Stimulated activated CD4-positive, alpha-beta T cell treated with anti-CD3 and anti-CD28 coated beads, TNF-alpha, amount 100 ng/mL, for 48 hours (primary cell): ENCODE measurements around the gene PRR3.

ENCODE experiments used
- DNase-seq, 3 donors: peaks; one replicate each; pipeline ENCODE4 v3.0.0-alpha.2; 2020; ENCODE audit warnings: low read depth in 3 of 3

PRR3 gene

DNA sequence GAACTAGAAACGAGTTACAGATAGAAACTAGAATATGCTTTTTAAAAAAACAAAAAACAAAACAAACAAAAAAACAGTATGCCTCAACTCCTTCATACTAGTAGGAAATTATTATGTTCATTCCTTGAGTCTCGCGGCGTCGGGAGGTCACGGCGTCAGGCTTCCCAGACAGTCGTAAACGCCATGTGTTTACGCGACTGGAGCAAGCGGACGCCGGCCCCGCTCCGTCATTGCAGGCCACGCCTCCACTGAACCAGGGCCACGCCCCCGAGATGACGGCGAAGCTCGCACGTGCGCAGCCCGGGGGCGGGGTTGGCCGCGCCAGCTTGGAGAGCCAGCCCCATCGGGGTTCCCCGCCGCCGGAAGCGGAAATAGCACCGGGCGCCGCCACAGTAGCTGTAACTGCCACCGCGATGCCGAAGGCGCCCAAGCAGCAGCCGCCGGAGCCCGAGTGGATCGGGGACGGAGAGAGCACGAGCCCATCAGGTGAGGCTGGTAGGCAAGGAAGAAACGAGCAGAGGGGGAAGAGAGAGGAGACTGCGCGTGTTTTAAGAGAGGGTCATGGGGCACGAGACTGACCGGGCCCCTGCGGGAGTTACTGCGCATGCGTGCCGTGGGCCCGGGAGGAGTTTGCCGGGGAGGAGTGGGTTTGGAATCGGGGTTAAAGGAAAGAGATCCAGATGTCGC lies 14.1 kb downstream of the PRR3 start, which contains the start of gene ABCF1:
ABCF1 (plus strand) TSS at position 368 of the 687 bp plus-strand sequence; CDS start at position 414, 46 bp downstream.
- peak; percentile 98 to 100 (median 99) for DNase-seq

DNA sequence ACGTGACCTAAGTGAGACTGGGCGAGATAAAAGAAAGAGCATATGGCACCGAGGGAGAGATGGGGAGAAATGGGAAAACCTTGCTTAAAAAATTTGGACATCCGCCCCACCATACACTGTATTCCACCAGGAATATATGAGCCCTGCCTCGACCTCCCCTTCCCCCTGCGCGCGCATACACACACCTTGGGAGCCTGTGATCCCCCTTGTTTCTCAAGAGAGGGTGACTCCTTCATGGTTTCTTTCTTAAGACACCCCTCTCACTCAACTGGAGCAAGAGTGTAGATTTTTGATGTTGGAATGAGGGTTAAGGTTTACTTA lies 14.6 kb downstream of the PRR3 start:
- no peak for DNase-seq

DNA sequence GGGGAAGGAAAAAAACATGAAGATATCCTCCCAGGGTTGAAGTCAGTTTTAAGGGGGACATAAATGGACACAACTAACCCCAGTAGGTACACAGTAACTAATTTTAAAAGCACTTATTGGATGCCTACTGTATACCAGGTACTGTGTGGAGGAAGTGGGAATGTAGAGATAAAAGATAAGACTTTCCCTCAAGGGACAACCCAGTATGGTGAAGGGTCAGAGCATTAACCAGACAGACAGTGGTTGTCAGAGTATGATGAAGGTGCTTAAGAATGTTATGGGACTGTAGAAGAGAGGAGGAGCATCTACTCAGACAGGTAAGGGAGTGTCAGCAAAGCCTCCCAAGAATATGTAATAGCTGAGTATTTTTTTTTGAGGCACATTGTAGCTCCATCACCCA lies 15.1 kb downstream of the PRR3 start:
- DNase-seq = no peak

DNA sequence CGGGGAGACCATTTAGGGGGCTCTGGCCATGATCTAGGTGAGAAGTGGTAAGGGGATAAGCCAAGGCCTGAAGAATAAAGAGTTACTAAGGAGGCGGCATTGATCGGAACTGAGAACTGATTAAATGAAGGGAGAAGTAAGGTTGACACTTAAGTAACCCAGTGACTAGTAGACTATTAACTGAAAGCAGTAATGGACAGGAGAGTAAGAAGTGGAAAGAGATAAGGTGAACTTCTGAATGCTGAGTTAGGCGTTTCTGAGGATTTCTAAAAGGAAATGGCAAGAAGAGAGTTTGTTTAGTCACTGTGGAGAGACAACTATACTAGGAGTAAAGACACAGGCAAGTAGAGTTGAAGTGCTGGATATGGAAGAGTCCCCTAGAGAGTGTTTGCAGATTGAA lies 16.0 kb downstream of the PRR3 start:
- DNase-seq = no peak

DNA sequence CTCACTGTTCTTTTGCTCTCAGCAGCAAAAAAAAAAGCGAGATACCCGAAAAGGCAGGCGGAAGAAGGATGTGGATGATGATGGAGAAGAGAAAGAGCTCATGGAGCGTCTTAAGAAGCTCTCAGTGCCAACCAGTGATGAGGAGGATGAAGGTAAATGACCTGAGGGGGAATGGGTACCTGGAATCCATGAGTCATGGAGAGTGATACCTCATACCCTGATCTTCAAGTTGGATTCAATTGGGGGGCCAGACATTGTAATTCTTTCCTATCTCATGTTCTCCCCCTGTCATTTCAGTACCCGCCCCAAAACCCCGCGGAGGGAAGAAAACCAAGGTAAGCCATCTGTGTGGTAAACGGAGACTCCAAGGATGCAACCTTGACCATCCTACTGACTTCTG lies 21.0 kb downstream of the PRR3 start:
- no peak for DNase-seq

DNA sequence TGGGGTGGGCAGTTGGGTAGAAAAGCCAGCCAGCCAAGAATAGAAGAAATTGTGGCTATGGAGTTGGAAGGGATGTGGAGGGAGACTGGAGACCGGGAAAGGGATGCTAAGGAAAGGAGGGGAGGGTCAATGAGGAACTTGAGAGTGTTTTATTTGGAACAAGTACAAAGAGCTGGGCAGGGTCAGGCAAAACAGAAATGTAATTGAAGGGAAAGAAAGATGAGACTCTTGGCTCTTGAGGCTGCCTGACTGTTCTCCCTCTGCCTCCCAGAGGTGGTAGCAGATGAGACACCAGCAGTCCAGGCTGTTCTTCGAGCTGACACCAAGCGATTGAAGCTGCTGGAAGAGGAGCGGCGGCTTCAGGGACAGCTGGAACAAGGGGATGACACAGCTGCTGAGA lies 26.8 kb downstream of the PRR3 start:
- DNase-seq = no peak

DNA sequence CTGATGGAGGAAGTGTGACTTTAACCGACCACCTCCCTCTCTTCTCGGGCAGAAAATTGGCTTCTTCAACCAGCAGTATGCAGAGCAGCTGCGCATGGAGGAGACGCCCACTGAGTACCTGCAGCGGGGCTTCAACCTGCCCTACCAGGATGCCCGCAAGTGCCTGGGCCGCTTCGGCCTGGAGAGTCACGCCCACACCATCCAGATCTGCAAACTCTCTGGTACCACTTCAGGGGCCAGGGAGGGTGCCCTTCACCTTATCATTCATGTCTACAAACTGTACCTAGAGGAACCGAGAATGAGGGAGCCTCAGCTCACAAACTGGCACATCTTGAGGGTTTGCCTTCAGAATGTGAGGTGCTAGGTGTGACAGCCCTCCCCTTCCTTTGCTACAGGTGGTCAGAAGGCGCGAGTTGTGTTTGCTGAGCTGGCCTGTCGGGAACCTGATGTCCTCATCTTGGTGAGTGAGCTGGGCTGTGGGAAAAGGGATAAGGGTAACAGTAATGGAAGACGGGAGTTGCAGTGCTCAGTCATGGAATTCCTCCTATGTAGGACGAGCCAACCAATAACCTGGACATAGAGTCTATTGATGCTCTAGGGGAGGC lies 32.8 kb downstream of the PRR3 start:
- DNase-seq = no peak

DNA sequence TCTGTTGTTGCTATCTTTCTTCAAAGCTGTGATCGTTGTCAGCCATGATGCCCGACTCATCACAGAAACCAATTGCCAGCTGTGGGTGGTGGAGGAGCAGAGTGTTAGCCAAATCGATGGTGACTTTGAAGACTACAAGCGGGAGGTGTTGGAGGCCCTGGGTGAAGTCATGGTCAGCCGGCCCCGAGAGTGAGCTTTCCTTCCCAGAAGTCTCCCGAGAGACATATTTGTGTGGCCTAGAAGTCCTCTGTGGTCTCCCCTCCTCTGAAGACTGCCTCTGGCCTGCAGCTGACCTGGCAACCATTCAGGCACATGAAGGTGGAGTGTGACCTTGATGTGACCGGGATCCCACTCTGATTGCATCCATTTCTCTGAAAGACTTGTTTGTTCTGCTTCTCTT lies 33.4 kb downstream of the PRR3 start:
- DNase-seq = no peak

DNA sequence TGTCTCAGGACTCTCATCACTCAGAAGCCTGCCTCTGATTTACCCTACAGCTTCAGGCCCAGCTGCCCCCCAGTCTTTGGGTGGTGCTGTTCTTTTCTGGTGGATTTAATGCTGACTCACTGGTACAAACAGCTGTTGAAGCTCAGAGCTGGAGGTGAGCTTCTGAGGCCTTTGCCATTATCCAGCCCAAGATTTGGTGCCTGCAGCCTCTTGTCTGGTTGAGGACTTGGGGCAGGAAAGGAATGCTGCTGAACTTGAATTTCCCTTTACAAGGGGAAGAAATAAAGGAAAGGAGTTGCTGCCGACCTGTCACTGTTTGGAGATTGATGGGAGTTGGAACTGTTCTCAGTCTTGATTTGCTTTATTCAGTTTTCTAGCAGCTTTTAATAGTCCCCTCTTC lies 33.9 kb downstream of the PRR3 start:
- DNase-seq = no peak

DNA sequence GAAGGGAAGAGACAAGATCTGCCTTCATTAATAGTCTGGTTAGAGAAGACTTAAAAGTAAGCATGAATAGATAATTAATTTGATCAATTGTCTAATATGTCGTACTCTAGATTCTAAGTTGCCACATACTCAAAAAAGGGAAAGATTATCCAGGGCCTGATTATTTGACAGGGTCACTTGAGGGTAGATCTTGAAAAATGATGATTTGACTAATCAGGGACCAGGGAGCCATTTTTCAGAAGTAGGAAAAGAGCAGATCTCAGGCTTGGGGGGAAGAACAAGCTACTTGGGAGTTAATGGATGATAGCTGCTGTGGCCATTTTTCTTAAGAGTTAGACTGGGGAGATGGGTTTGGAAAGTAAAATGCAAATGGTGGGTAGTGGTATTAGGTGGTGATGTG lies 35.2 kb downstream of the PRR3 start:
- DNase-seq = no peak

DNA sequence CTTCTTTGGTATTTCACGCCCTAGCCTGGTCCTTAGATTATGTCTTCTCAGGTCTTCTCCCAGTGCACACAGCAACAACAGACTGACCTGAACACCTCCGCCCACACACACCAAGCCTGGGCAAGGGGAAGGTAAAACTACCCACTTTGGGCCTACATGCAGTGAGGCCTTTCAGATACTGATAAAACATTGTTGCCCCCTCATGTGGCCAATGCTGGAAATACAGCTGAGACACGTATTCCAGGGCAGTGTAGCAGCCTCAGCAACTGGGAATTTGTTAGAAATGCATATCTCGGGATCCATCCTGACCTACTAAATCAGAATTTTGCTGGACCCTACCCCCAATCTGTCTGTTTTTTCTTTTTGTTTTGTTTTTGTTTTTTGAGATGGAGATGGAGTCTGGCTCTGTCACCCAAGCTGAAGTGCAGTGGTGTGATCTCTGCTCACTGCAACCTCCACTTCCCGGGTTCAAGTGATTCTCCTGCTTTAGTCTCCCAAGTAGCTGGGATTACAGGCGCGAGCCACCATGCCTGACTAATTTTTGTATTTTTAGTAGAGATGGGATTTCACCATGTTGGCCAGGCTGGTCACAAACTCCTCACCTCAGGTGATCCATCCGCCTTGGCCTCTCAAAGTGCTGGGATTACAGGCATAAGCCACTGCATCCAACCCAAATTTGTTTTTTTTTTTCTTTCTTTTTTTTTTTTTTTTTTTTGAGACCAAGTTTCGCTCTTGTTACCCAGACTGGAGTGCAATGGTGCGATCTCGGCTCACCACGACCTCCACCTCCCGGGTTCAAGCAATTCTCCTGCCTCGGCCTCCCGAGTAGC lies 40.4 kb downstream of the PRR3 start:
- DNase-seq = peak; percentile 57 to 76 (median 62)

DNA sequence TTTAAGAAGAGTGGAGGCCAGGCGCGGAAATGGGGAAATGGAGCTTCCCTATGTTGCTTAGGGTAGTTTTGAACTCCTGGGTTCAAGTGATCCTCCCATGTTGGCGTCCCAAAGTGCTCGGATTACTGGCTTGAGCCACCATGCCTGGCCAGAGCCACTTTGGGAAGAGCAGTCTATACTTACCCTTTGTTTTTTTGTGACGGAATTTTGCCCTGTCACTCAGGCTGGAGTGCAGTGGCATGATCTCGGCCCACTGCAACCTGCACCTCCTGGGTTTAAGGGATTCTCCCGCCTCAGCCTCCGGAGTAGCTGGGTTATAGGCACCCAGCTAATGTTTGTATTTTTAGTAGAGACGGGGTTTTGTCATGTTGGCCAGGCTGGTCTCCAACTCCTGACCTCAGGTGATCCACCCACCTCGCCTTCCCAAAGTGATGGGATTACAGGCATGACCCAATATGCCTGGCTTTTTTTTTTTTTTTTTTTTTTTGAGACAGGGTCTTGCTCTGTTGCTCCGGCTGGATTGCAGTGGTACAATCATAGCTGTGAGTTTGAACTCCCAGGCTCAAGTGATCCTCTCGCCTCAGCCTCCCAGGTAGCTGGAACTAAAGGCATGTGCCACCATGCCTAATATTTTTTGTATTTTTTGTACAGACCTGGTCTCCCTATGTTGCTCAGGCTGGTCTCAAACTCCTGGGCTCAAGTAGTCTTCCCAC lies 42.0 kb downstream of the PRR3 start:
- DNase-seq = no peak

DNA sequence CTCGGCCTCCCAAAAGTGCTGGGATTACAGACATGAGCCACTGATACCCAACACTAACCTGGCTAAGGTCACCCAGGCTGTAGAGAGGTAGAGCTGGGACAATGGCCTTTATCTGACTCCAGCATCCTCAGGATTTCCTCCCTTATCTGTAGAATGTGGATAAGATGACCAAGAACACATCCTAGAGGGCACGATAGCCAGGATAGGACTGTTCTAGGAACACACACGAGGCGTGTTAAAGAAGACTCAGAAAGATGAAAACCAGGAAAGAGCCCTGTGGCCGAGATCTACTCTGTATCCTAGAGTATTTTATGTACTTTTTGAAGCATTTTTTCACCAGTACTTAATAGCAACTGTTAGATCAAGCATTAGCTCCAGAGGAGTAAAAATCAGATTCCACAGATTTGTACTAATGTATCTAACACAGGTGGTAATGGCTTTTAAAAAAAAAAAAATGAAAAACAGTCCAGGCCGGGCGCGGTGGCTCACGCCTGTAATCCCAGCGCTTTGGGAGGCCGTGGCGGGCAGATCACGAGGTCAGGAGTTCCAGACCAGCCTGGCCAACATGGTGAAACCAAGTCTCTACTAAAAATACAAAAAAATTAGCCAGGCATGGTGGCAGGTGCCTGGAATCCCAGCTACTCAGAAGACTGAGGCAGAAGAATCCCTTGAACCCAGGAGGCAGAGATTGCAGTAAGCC lies 42.7 kb downstream of the PRR3 start:
- DNase-seq = no peak

DNA sequence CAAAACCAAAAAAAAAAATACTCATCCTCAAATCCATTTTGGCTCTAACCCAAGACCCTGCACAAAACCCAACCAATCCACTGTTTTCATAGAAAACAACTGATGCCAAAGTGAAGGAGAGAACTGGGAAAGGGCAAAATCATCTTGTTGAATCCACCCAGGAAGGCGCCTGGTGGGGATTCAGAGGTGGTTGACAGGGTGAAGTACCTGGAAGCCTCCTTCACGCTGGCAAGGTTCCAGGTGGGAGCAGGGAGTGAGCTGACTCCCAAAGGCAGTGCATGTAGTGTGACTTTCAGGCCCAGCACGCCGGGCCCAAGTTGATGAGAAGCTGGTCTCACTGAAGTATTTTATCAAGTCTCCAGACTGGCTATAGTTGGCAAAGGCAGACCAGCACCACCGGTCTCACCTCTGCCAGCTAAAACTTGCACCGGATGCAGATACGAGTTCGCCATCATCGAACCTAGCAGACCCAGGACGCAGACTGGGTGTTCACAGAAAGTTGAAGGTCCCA lies 43.4 kb downstream of the PRR3 start:
- DNase-seq = no peak

DNA sequence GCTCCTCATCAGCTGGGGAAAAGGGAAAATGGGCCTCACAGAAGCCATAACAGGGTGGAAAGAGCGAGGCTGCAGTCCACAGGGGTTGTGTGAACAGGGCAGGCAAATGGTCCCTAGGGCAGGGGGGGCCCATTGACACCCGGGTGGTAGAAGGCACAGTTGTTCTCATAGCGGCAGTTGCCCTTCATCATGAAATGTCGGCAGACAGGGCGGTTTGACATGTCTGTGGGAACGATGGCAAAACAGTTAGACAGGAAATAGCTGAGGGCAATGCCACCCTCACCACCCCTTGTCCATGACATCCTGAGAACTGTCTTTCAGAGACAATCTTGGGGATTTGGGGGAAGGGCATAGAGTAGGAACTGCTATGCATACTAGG lies 44.3 kb downstream of the PRR3 start:
- DNase-seq = no peak

DNA sequence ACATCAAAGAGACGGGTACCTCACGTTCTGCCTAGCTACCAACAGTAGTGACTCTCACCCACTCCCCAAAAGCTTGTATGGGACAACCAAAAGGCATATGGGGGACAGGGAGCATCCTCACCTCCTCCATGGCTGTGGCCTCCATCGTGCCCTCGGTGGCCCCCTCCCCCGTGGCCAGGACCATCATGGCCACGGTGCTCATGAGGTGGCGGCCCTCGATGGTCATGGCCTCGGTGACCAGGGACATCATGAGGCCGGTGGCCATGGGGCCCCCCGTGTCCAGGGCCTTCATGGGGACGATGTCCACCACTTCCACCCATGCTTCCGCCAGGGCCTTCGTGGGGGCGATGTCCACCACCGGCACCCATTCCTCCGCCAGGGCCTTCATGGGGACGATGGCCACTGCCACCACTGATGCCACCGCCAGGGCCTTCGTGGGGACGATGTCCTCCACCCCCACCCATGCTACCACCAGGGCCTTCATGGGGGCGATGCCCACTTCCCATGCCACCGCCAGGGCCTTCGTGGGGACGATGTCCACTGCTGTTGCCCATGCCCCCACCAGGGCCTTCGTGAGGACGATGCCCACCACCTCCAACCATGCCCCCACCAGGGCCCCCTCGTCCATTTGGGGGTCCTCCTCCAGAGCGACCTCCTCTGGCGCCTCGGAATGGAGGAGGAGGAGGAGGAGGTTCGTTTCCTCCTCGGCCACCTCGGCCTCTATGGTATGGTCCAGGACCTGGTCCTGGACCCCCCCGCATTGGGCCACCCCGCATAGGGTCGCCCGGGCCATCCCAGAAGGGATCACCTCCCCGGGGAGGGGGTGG lies 44.9 kb downstream of the PRR3 start:
- no peak for DNase-seq

DNA sequence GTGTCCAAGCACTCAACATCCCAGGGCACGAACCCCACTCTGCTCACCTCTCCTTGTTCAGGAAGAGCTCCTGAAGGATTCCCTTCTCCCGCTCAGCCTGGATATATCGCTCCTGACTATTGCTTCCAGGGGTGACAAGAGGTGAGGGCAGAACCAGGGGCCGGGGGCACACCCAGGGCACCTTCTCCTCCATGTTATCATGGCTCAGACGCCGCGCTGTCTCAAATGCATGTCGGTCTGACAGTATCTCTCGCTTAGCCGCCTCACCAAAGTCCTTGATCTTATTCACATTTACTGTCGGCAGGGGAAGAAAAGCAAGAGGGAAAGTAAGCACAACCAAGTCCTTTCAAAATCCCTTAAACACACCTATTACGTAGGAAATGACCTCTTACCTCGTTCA lies 46.9 kb downstream of the PRR3 start:
- DNase-seq = no peak

DNA sequence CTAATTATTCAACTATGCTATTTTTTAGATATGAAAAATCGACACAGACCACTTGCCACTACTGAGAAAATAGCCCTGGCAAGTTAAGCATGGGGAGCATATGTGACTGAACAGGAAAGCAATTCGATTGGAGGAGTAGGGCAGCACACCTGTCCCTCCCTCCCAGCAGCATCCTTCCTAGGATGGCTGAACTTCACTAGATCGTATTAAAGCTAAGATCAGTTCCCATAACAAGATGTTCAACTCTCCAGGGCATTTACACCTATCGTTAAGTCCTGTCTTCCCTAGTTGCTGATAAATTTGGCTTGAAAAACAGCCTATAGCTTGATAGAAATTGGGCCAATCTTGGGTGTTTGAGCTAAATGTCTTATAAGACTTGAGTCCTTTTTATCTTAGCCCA lies 53.0 kb downstream of the PRR3 start:
- DNase-seq = no peak

DNA sequence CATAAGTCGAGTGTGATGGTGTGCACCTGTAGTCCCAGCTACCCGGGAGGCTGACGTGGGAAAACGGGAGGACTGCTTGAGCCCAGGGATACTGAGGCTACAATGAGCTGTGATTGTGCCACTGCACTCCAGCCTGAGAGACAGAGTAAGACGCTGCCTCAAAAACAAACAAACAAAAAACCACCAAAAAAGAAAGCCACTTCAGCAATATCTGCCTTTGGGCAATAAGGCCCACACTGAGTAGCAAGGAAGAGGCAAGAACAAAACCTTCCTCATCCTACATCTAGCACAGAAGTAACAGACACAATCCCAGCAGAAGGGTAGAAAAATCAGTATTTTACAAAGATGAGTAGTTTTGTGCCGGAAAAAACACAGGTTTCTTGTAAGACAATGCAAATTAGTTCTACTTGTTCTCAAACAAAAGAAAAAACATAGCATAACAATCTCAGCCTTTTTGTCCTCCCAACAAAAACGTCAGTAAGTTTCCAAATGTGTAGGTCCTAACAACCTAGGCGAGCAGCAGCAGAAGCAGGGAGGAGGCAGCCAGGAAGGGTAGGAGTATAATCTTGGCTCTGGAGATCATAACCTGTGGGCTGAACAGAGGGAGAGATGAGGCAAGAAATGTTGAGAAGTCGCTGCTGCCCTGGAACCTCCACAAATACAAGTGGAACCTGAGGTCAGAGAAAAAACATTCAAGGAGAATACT lies 54.2 kb downstream of the PRR3 start:
- DNase-seq = no peak

DNA sequence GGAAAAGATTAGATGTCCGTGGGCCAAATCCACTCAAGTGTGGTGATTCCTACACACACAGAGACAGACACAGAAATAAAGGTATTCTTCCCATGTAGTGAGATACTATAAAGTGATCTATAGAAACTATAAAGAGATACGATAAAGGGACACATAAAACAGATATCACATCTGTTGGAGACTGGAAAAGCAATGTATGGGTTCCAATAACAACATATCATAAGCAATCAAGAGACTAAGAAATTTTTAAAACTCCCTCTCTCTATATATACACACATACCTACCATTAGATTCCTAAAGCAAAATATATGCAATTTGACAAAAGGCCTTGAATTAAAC lies 54.7 kb downstream of the PRR3 start:
- no peak for DNase-seq
